Colonic mucosa (tissue), 4 donors: ENCODE data around the gene RFX8. TPM values are rescaled to one million over a fixed set of nuclear protein-coding genes. Genes with fewer than 3 reads are reported as not detected.

ENCODE experiments used
- DNase-seq: peaks from one replicate; pipeline ENCODE4 v3.0.0-alpha.2; 2020
- H3K27ac ChIP-seq: fragments of 200-600 bp; one replicate; pipeline ENCODE4 v1.8.0; 2021
- H3K27me3 ChIP-seq: fragments of 200-600 bp; one replicate; pipeline ENCODE4 v1.8.0; 2021
- H3K36me3 ChIP-seq: fragments of 200-600 bp; one replicate; pipeline ENCODE4 v1.8.0; 2021
- H3K4me1 ChIP-seq: fragments of 200-600 bp; one replicate; pipeline ENCODE4 v1.8.0; 2021; ENCODE audit warnings: mild to moderate bottlenecking
- H3K4me3 ChIP-seq: fragments of 200-600 bp; one replicate; pipeline ENCODE4 v1.8.0; 2021
- H3K9ac ChIP-seq, 2 donors: one replicate each; pipeline ENCODE4 v1.7.0; 2013; ENCODE audit warnings: control low read depth in 2 of 2, low read depth in 2 of 2, low read length in 2 of 2
- H3K9me3 ChIP-seq: fragments of 200-600 bp; one replicate; pipeline ENCODE4 v1.8.0; 2021
- CTCF ChIP-seq: fragments of 200-600 bp; IDR thresholded peaks from one replicate; pipeline ENCODE4 v1.8.0; 2022; ENCODE audit warnings: antibody characterized with exemption, mild to moderate bottlenecking
- intact Hi-C: fragments of 100-400 bp; cut with DNase I; formaldehyde crosslinking; loops from one replicate; pipeline ENCODE4 v1.14.1; 2022
- total RNA-seq, 2 donors: library from RNA; stranded (reverse); fragmentation: NEBNext Ultra II Directional in 1 of 2; extraction: Animal tissue kit (Norgen Biotek cat#: 25700) in 1 of 2; gene quantifications; one replicate each; pipeline ENCODE4 v1.2.1, GENCODE V29; 2021
- donor health status: healthy.
- donor health status: DM: no; HTN: no; CAD: no.
- donor health status: DM: no; HTN: no; CAD: no.

RFX8 gene
- total RNA-seq, 2 donors from 2014 or later, result not detected

DNA sequence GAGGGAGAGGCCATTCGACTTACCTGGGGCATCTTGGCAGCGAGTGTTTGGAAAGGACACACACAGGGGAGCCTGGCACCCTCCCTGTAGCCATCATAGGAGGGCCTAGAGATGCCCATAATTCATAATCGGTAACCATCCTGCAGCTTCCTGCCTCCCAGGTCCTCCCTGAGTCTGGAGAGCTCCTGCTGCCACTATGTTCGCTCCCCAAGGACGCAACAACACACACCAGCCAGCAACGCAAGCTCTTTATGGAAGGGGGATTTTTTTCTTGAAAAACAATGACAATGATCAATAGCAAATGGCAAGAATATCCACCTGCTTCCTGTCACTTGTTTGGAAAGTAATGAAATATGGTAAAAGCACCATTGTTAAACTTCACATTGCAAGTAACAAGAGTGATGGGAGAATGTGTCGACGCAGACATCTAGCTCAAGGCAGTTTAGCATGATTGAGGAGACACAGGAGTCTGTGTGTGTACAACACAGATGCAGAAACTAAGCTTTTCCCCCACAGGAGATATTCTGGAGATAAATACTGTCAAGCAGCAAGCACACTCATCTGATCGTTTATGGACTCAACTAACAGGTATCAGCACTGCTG, 62.7 kb downstream of the RFX8 start:
- H3K27me3 ChIP-seq, result no peaks in the 10 kb centered on the region
- H3K9ac ChIP-seq, result no peak overlapping the region
- H3K27ac ChIP-seq, result no peak overlapping the region
- H3K4me1 ChIP-seq, result no peaks in the 10 kb centered on the region
- intact Hi-C loops, result no loop called here
- no peak overlapping the region for H3K4me3 ChIP-seq
- no peak for TF ChIP-seq CTCF
- H3K9me3 ChIP-seq, result no peaks in the 10 kb centered on the region
- no peak for DNase-seq
- no peaks in the 10 kb centered on the region for H3K36me3 ChIP-seq

GRCh38 chr2:101410746-101411145, 64.2 kb downstream of the RFX8 start:
- Histone ChIP-seq H3K9me3 (no peaks in the 10 kb centered on the region), H3K36me3 (no peaks in the 10 kb centered on the region), H3K27me3 (no peaks in the 10 kb centered on the region), H3K4me1 (no peaks in the 10 kb centered on the region), H3K4me3 (no peak overlapping the region), H3K27ac (no peak overlapping the region), H3K9ac (no peak overlapping the region)
- no peak for TF ChIP-seq CTCF
- DNase-seq, result no peak
- intact Hi-C loops, result no loop called here

DNA sequence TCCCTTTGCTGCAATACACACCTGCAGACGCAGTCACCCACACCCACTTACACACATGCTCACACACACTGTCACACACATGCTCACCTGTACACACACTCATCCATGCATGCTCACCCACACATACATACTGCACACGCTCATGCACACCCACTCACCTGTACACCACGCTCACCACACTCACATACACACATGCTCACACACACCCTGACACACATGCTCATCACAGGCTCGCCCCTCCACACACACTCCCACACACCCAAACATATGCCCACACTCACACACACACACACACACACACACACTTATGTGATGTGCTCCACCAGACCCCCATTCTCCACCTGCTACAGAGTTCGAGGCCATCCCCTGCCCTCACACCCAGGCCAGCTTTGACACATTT, 64.8 kb downstream of the RFX8 start:
- no peak overlapping the region for H3K27ac ChIP-seq
- H3K9me3 ChIP-seq, result no peaks in the 10 kb centered on the region
- H3K27me3 ChIP-seq, result no peaks in the 10 kb centered on the region
- intact Hi-C loops, result no loop called here
- no peak overlapping the region for H3K9ac ChIP-seq
- H3K4me3 ChIP-seq, result no peak overlapping the region
- no peaks in the 10 kb centered on the region for H3K4me1 ChIP-seq
- TF ChIP-seq CTCF, result no peak
- DNase-seq, result no peak
- no peaks in the 10 kb centered on the region for H3K36me3 ChIP-seq

- Histone ChIP-seq H3K36me3 (no peaks in the 10 kb centered on the region), H3K27ac (no peak overlapping the region), H3K4me1 (no peaks in the 10 kb centered on the region), H3K9ac (no peak overlapping the region), H3K27me3 (no peaks in the 10 kb centered on the region), H3K4me3 (no peak overlapping the region), H3K9me3 (no peaks in the 10 kb centered on the region)
- no peak for DNase-seq
- no peak for TF ChIP-seq CTCF
- intact Hi-C loops, result no loop called here
These were observed 65.2 kb downstream of the RFX8 start for GRCh38 chr2:101409699-101410098.

- no peaks in the 10 kb centered on the region for H3K9me3 ChIP-seq
These were observed 66.0 kb downstream of the RFX8 start for GRCh38 chr2:101408925-101409324.

More at GRCh38 chr2:101408925-101409324, 66.0 kb downstream of the RFX8 start:
- no peak overlapping the region for H3K4me3 ChIP-seq
- intact Hi-C loops, result no loop called here
- DNase-seq, result no peak
- no peak for TF ChIP-seq CTCF
- H3K36me3 ChIP-seq, result no peaks in the 10 kb centered on the region
- no peaks in the 10 kb centered on the region for H3K27me3 ChIP-seq
- H3K9ac ChIP-seq, result no peak overlapping the region
- no peak overlapping the region for H3K27ac ChIP-seq
- no peaks in the 10 kb centered on the region for H3K4me1 ChIP-seq
